Measurements from ENCODE around the gene SRRM1.

SRRM1 gene

GRCh38 chr1:24679725-24680124, 36.6 kb downstream of the SRRM1 start:
- DNase-seq (ENCODE audit: low read depth) = no peak

GRCh38 chr1:24683713-24684162, 40.6 kb downstream of the SRRM1 start:
- peak; percentile 93 for DNase-seq (ENCODE audit: low read depth)
- H3K4me3 ChIP-seq (replicated peaks; ENCODE audit: low read depth, low read length) = no peak overlapping the region
- TF ChIP-seq CTCF (IDR thresholded peaks at IDR 0.05; ENCODE audit: low read length, missing control alignments) = no peak

More at GRCh38 chr1:24679725-24680124, 36.6 kb downstream of the SRRM1 start:
- no peak for TF ChIP-seq CTCF (IDR thresholded peaks at IDR 0.05; ENCODE audit: low read length, missing control alignments)
- H3K4me3 ChIP-seq (replicated peaks; ENCODE audit: low read depth, low read length) = no peak overlapping the region

GRCh38 chr1:24688033-24688432, 44.9 kb downstream of the SRRM1 start:
- TF ChIP-seq CTCF (IDR thresholded peaks at IDR 0.05; ENCODE audit: low read length, missing control alignments) = no peak
- no peak for DNase-seq (ENCODE audit: low read depth)
- no peak overlapping the region for H3K4me3 ChIP-seq (replicated peaks; ENCODE audit: low read depth, low read length)

- no peak overlapping the region for H3K4me3 ChIP-seq (replicated peaks; ENCODE audit: low read depth, low read length)
- peak; percentile 78 for DNase-seq (ENCODE audit: low read depth)
- peak; percentile 95 for TF ChIP-seq CTCF (IDR thresholded peaks at IDR 0.05; ENCODE audit: low read length, missing control alignments)
These were observed 45.6 kb downstream of the SRRM1 start for GRCh38 chr1:24688621-24689195.

GRCh38 chr1:24691051-24691450, 47.9 kb downstream of the SRRM1 start:
- DNase-seq (ENCODE audit: low read depth) = no peak
- no peak overlapping the region for H3K4me3 ChIP-seq (replicated peaks; ENCODE audit: low read depth, low read length)
- no peak for TF ChIP-seq CTCF (IDR thresholded peaks at IDR 0.05; ENCODE audit: low read length, missing control alignments)

- TF ChIP-seq CTCF (IDR thresholded peaks at IDR 0.05; ENCODE audit: low read length, missing control alignments) = no peak
- no peak for DNase-seq (ENCODE audit: low read depth)
- H3K4me3 ChIP-seq (replicated peaks; ENCODE audit: low read depth, low read length) = no peak overlapping the region
These were observed 49.4 kb downstream of the SRRM1 start for GRCh38 chr1:24692351-24692980.
